ENCODE data around the gene SEZ6L2.

DNA sequence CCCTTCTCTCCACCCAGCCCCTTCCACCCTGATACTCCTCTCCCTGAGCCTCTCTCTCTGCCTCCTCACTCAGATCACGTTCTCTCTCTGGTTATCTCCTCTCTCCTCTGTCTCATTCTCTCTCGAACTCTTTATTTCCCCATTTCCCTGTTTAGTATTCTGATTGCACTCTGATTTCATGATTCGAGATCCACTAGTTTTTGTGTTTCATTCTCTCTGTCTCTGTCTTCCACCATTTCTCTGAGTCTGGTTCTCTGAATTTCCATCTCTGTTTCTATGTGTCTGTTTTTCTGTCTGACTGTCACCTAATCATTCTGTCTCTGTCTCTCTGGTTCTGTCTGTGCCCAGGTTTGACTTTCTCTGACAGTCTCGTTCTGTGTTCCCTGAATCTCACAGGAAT, 2.0 kb downstream of the SEZ6L2 start:
- TF ChIP-seq CTCF (conservative IDR thresholded peaks at IDR 0.05; ENCODE audit: low read length): no peak
- TF ChIP-seq EZH2phosphoT487 (IDR thresholded peaks at IDR 0.05; ENCODE audit: borderline replicate concordance): no peak

All from Loucy (cell line).